DND-41 (cell line): ENCODE measurements around the gene LRRC42.
"Not testable (repeated sequence)": the region's sequence is repeated elsewhere in the genome, so short reads cannot be mapped to it uniquely, and the experiment has no call there.

ENCODE experiments used
- ATAC-seq: fragments of 200-7000 bp; cut with Tn5 transposase; 3 replicates; pipeline ENCODE4 v1.9.1; 2021; ENCODE audit warnings: low read depth; ENCODE audit not compliant: insufficient read depth
- DNase-seq: peaks from one replicate; pipeline ENCODE4 v3.0.0-alpha.2; 2020
- H2AFZ ChIP-seq: 2 replicates; pipeline ENCODE4 v1.6.0; 2012; ENCODE audit warnings: low read depth, low read length
- H3K27ac ChIP-seq: 2 replicates; pipeline ENCODE4 v1.5.1; 2012; ENCODE audit warnings: low read length, inconsistent platforms
- H3K27me3 ChIP-seq: fragments of 200-600 bp; sonication (generic); 2 replicates; pipeline ENCODE4 v1.6.0; 2012; ENCODE audit warnings: low read length, mild to moderate bottlenecking, inconsistent platforms; ENCODE audit not compliant: insufficient read depth, poor library complexity
- H3K36me3 ChIP-seq: 2 replicates; pipeline ENCODE4 v1.5.1; 2012; ENCODE audit warnings: low read length, inconsistent platforms; ENCODE audit not compliant: insufficient read depth
- H3K4me1 ChIP-seq: 2 replicates; pipeline ENCODE4 v1.5.1; 2012; ENCODE audit warnings: mild to moderate bottlenecking, low read length; ENCODE audit not compliant: insufficient read depth
- H3K4me2 ChIP-seq: 2 replicates; pipeline ENCODE4 v1.6.0; 2012; ENCODE audit warnings: mild to moderate bottlenecking, moderate library complexity, low read length, inconsistent platforms; ENCODE audit not compliant: insufficient read depth
- H3K4me3 ChIP-seq, 2 experiments: fragments of 200-600 bp in 1 of 2; shearing (Covaris generic) in 1 of 2; 2 replicates each; pipeline ENCODE4 v1.5.1; 2012 to 2016; ENCODE audit warnings: inconsistent platforms in 2 of 2, low read length in 2 of 2, mild to moderate bottlenecking in 2 of 2, low read depth in 1 of 2, moderate library complexity in 1 of 2
- H3K79me2 ChIP-seq: 2 replicates; pipeline ENCODE4 v1.6.0; 2012; ENCODE audit warnings: low read length, inconsistent platforms; ENCODE audit not compliant: insufficient read depth
- H3K9ac ChIP-seq: 2 replicates; pipeline ENCODE4 v1.6.0; 2012; ENCODE audit warnings: low read depth, mild to moderate bottlenecking, inconsistent platforms, low read length, moderate library complexity
- H3K9me3 ChIP-seq: 2 replicates; pipeline ENCODE4 v1.5.1; 2012; ENCODE audit warnings: low read length, moderate library complexity, mild to moderate bottlenecking, inconsistent platforms; ENCODE audit not compliant: insufficient read depth, severe bottlenecking
- H4K20me1 ChIP-seq: 2 replicates; pipeline ENCODE4 v1.6.0; 2012; ENCODE audit warnings: low read length; ENCODE audit not compliant: insufficient read depth
- EZH2 ChIP-seq: IDR thresholded peaks from 3 replicates; pipeline ENCODE4 v1.6.1; 2012; ENCODE audit warnings: borderline replicate concordance, low read depth, mild to moderate bottlenecking, moderate library complexity, low read length, inconsistent platforms; ENCODE audit not compliant: severe bottlenecking
- TF ChIP-seq, protein P1 (sequence below): IDR thresholded peaks from 2 replicates; pipeline ENCODE4 v1.5.1; 2012; ENCODE audit warnings: borderline replicate concordance, low read length, moderate library complexity, mild to moderate bottlenecking; ENCODE audit not compliant: poor library complexity, severe bottlenecking; ENCODE audit errors: extremely low read depth

LRRC42 gene

DNA sequence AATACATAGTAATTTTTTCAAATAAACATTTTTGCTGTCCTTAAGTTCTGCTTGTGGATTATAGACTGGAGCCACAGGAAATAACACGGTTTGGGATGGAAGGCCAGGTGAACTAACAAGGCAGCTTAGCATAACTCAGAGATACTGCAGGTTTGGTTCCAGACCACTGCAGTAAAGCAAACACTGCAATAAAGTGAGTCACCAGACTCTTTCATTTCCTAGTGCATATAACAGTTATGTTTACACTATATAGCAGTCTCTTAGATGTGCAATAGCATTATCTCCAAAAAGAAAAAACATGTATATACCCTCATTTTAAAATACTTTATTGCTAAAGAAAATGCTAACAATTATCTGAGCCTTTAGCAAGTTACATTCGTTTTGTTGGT, 22.0 kb downstream of the LRRC42 start:
- Histone ChIP-seq H2AFZ (no peak overlapping the region), H3K36me3 (peaks cover 49% of the 10 kb centered on the region), H3K79me2 (no peaks in the 10 kb centered on the region), H3K27ac (no peak overlapping the region), H3K27me3 (no peaks in the 10 kb centered on the region), H3K4me3 (no peak overlapping the region), H4K20me1 (no peaks in the 10 kb centered on the region; the same call in 1 of the 2 replicates), H3K4me1 (no peaks in the 10 kb centered on the region), H3K4me2 (no peak overlapping the region), H3K9me3 (no peaks in the 10 kb centered on the region), H3K9ac (no peak overlapping the region)
- ATAC-seq (no peak), DNase-seq (no peak)
- no peak for TF ChIP-seq EZH2
- TF ChIP-seq, protein P1, sequence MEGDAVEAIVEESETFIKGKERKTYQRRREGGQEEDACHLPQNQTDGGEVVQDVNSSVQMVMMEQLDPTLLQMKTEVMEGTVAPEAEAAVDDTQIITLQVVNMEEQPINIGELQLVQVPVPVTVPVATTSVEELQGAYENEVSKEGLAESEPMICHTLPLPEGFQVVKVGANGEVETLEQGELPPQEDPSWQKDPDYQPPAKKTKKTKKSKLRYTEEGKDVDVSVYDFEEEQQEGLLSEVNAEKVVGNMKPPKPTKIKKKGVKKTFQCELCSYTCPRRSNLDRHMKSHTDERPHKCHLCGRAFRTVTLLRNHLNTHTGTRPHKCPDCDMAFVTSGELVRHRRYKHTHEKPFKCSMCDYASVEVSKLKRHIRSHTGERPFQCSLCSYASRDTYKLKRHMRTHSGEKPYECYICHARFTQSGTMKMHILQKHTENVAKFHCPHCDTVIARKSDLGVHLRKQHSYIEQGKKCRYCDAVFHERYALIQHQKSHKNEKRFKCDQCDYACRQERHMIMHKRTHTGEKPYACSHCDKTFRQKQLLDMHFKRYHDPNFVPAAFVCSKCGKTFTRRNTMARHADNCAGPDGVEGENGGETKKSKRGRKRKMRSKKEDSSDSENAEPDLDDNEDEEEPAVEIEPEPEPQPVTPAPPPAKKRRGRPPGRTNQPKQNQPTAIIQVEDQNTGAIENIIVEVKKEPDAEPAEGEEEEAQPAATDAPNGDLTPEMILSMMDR = no peak

DNA sequence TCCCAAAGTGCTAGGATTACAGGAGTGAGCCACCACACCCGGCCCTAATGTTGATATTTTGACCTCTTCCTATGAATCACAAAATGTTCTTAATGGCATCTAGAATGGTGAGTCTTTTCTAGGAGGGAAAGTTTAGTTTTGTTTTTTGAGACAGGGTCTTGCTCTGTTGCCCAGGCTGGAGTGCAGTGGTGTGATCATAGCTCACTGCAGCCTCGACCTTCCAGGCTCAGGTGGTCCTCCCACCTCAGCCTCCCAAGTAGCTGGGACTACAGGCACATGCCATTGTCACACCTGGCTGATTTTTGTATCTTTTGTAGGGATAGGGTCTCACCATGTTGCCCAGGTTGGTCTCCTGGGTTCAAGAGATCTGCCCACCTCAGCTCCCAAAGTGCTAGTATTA, 23.2 kb downstream of the LRRC42 start:
- not testable (repeated sequence) for H3K9me3 ChIP-seq, H3K79me2 ChIP-seq, DNase-seq, H4K20me1 ChIP-seq, H3K4me2 ChIP-seq, H2AFZ ChIP-seq, H3K27me3 ChIP-seq, H3K27ac ChIP-seq, H3K4me3 ChIP-seq, H3K9ac ChIP-seq, ATAC-seq, H3K4me1 ChIP-seq
- peaks cover 38% of the 10 kb centered on the region for H3K36me3 ChIP-seq

DNA sequence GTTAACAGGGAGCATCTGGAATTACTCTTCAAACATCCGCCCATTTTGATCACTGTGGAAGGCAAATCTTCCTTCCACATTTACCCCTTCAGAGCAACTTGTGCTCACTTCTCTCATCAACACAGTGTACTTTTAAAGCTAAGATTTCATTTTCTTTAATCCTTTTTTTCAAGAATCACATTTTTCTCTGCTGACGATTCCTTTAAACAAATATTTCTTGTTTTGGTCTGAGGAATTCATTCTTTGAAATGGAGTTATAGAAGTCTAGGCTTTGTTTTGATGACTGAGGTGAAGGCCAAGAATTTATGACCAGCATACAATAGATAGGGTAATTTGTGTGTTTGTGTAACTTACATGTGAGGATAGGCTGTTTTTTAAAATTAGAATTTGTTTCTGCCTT, 25.6 kb downstream of the LRRC42 start:
- TF ChIP-seq, protein P1 = no peak
- no peak for TF ChIP-seq EZH2
- DNase-seq (no peak), ATAC-seq (no peak)
- H3K79me2 ChIP-seq = no peaks in the 10 kb centered on the region
- no peak overlapping the region for H3K4me3 ChIP-seq
- H3K9ac ChIP-seq = no peak overlapping the region
- no peak overlapping the region for H2AFZ ChIP-seq
- H4K20me1 ChIP-seq = no peaks in the 10 kb centered on the region
- no peak overlapping the region for H3K27ac ChIP-seq
- H3K9me3 ChIP-seq = no peaks in the 10 kb centered on the region
- H3K4me2 ChIP-seq = no peak overlapping the region
- H3K4me1 ChIP-seq = no peaks in the 10 kb centered on the region
- peaks cover 24% of the 10 kb centered on the region for H3K36me3 ChIP-seq
- H3K27me3 ChIP-seq = no peaks in the 10 kb centered on the region

DNA sequence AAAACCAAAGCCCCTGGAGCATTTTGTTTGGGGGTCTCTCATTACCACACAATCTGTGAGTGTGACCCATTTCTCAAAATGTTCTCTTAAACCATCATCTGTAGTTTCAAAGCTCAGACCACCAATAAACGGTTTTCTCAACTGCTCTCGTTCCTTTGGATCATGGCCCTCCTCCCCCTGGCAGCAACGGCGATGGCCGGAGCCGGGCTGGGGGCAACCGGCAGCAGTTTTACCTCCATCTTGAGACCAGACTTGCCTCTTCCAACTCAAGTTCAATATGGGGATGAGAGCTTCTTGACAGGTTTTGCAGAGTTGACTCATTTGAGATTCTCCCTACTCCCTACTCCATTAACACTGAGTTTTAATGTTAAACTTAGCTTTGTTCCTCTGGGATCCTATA, 29.7 kb downstream of the LRRC42 start:
- no peak for ATAC-seq
- H3K4me3 ChIP-seq = no peak overlapping the region
- H4K20me1 ChIP-seq = no peaks in the 10 kb centered on the region
- H3K9ac ChIP-seq = no peak overlapping the region
- DNase-seq = no peak
- no peak overlapping the region for H2AFZ ChIP-seq
- no peaks in the 10 kb centered on the region for H3K79me2 ChIP-seq
- TF ChIP-seq EZH2 = no peak
- no peaks in the 10 kb centered on the region for H3K4me1 ChIP-seq
- H3K36me3 ChIP-seq = no peaks in the 10 kb centered on the region
- H3K9me3 ChIP-seq = no peaks in the 10 kb centered on the region
- H3K27ac ChIP-seq = no peak overlapping the region
- H3K4me2 ChIP-seq = no peak overlapping the region
- H3K27me3 ChIP-seq = no peaks in the 10 kb centered on the region
